ENCODE measurements around the gene ADCY4.
A peak's percentile ranks its signal among the peaks of the same experiment; 100 is the strongest.

ADCY4 gene

DNA sequence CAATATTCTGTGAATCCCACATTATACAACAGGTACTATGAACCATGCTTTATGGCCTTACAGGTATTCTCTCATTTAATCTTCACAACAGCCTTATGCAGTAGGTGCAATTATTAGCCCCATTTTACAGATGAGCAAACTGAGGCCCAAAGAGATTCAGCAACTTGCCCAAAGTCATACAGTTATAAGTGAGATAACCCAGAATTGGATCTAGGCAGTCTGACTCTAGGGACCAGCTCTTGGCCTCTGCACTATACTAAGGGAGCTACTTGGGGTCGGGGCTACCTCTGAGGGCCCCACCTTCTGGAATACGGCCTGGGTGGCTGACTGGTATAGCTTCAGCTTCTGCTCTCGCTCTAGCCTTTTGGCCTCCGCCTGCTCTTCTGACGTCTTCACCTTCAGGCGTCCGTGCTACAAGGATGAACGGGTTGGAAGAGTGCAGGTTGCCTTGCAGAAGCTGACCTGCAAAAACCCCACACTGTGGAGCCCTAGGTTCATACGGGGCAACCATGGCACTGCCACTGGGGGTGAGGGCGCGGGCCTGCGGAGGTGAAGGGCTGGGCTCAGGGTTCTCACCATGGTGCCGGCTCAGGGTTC is 64.2 kb downstream of the ADCY4 start:
- DNase-seq (ENCODE audit: low read depth in 1 of 2, low spot score in 1 of 2): no peak
- Histone ChIP-seq H3K27ac (replicated peaks) (peak overlapping the region; percentile 97), H3K4me3 (replicated peaks; ENCODE audit: insufficient read depth, low read length) (peak overlapping the region; percentile 71), H3K27me3 (ENCODE audit: insufficient read depth, poor library complexity, severe bottlenecking) (no peaks in the 10 kb centered on the region)
- TF ChIP-seq, protein P1, sequence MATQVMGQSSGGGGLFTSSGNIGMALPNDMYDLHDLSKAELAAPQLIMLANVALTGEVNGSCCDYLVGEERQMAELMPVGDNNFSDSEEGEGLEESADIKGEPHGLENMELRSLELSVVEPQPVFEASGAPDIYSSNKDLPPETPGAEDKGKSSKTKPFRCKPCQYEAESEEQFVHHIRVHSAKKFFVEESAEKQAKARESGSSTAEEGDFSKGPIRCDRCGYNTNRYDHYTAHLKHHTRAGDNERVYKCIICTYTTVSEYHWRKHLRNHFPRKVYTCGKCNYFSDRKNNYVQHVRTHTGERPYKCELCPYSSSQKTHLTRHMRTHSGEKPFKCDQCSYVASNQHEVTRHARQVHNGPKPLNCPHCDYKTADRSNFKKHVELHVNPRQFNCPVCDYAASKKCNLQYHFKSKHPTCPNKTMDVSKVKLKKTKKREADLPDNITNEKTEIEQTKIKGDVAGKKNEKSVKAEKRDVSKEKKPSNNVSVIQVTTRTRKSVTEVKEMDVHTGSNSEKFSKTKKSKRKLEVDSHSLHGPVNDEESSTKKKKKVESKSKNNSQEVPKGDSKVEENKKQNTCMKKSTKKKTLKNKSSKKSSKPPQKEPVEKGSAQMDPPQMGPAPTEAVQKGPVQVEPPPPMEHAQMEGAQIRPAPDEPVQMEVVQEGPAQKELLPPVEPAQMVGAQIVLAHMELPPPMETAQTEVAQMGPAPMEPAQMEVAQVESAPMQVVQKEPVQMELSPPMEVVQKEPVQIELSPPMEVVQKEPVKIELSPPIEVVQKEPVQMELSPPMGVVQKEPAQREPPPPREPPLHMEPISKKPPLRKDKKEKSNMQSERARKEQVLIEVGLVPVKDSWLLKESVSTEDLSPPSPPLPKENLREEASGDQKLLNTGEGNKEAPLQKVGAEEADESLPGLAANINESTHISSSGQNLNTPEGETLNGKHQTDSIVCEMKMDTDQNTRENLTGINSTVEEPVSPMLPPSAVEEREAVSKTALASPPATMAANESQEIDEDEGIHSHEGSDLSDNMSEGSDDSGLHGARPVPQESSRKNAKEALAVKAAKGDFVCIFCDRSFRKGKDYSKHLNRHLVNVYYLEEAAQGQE (IDR thresholded peaks at IDR 0.05; ENCODE audit: insufficient replicate concordance, low read depth): no peak
- TF ChIP-seq POLR2AphosphoS5 (IDR thresholded peaks at IDR 0.05; ENCODE audit: low read depth): no peak
- no peak for TF ChIP-seq SPI1 (IDR thresholded peaks at IDR 0.05; ENCODE audit: borderline replicate concordance, low read depth)
- TF ChIP-seq, protein P2, sequence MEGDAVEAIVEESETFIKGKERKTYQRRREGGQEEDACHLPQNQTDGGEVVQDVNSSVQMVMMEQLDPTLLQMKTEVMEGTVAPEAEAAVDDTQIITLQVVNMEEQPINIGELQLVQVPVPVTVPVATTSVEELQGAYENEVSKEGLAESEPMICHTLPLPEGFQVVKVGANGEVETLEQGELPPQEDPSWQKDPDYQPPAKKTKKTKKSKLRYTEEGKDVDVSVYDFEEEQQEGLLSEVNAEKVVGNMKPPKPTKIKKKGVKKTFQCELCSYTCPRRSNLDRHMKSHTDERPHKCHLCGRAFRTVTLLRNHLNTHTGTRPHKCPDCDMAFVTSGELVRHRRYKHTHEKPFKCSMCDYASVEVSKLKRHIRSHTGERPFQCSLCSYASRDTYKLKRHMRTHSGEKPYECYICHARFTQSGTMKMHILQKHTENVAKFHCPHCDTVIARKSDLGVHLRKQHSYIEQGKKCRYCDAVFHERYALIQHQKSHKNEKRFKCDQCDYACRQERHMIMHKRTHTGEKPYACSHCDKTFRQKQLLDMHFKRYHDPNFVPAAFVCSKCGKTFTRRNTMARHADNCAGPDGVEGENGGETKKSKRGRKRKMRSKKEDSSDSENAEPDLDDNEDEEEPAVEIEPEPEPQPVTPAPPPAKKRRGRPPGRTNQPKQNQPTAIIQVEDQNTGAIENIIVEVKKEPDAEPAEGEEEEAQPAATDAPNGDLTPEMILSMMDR (IDR thresholded peaks at IDR 0.05; ENCODE audit: insufficient read depth, low read length): no peak
- TF ChIP-seq GABPA (IDR thresholded peaks at IDR 0.05; ENCODE audit: low read depth): no peak

DNA sequence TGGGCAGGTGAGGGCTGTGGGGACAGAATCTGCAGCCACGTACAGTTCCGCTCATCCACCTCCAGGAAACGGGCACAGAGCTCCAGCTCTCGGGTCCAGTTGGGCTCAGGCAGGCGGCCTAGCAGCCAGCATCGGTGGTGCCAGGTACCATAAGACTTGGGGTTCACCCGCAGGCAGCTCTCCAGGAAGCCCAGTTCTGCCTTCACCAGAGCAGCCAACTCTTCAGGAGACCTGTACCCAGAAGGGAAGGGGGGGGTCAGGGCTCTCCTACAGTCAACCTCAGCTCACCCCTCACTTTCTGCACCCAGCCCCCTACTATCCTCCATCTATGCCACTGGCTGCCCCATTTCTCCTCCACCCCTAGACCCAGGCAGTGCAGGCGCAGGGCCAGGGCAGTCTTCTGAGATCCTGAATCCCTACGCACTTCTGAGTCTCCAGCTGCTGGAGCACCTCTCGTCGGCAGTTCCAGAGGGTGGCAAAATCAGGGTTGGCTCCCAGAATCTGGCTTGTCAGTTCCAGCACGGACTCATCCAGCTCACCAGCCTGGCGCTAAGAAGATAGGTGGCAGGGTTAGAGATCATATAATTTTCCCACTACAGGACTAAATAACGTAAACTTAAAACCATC is 64.8 kb downstream of the ADCY4 start:
- TF ChIP-seq, protein P1 (IDR thresholded peaks at IDR 0.05; ENCODE audit: insufficient replicate concordance, low read depth): no peak
- no peak for TF ChIP-seq GABPA (IDR thresholded peaks at IDR 0.05; ENCODE audit: low read depth)
- TF ChIP-seq SPI1 (IDR thresholded peaks at IDR 0.05; ENCODE audit: borderline replicate concordance, low read depth): no peak
- TF ChIP-seq POLR2AphosphoS5 (IDR thresholded peaks at IDR 0.05; ENCODE audit: low read depth): no peak
- TF ChIP-seq, protein P2 (IDR thresholded peaks at IDR 0.05; ENCODE audit: insufficient read depth, low read length): no peak
- Histone ChIP-seq H3K4me3 (replicated peaks; ENCODE audit: insufficient read depth, low read length) (no peak overlapping the region), H3K27ac (replicated peaks) (no peak overlapping the region), H3K27me3 (ENCODE audit: insufficient read depth, poor library complexity, severe bottlenecking) (no peaks in the 10 kb centered on the region)
- no peak for DNase-seq (ENCODE audit: low read depth in 1 of 2, low spot score in 1 of 2)

DNA sequence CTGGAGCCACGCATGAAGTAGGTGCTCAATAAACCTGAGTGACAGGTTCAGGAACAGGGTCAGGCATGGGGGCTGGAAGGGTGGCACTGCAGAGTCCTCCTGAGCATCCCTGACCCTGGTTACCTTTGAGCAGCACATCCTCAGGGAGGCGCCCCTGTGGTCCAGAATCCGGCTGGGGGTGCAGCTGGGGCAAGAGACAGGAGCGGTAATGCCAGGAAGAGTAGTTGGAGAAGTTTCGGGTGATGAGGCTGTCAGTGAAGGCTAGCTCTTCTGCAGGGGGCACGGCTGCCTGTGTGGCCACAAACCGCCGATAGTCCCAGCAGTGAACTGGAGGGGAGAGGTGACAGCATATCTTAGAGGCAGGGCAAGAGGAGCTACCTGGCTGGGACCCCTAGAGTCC is 65.5 kb downstream of the ADCY4 start:
- no peaks in the 10 kb centered on the region for H3K27me3 ChIP-seq (ENCODE audit: insufficient read depth, poor library complexity, severe bottlenecking)
- TF ChIP-seq, protein P2 (IDR thresholded peaks at IDR 0.05; ENCODE audit: insufficient read depth, low read length): no peak
- TF ChIP-seq, protein P1 (IDR thresholded peaks at IDR 0.05; ENCODE audit: insufficient replicate concordance, low read depth): no peak
- TF ChIP-seq GABPA (IDR thresholded peaks at IDR 0.05; ENCODE audit: low read depth) (no peak), POLR2AphosphoS5 (IDR thresholded peaks at IDR 0.05; ENCODE audit: low read depth) (no peak), SPI1 (IDR thresholded peaks at IDR 0.05; ENCODE audit: borderline replicate concordance, low read depth) (no peak)

More for the DNA sequence above, 65.5 kb downstream of the ADCY4 start:
- no peak for DNase-seq (ENCODE audit: low read depth in 1 of 2, low spot score in 1 of 2)
- Histone ChIP-seq H3K4me3 (replicated peaks; ENCODE audit: insufficient read depth, low read length) (no peak overlapping the region), H3K27ac (replicated peaks) (no peak overlapping the region)

Measured in HL-60 (cell line).